ENCODE data around the gene DNHD1.

- TF ChIP-seq CTCF (IDR thresholded peaks at IDR 0.05): no peak
- TF ChIP-seq POLR2AphosphoS5 (IDR thresholded peaks at IDR 0.05; ENCODE audit: low read depth, low read length): no peak
- TF ChIP-seq REST (IDR thresholded peaks at IDR 0.05; ENCODE audit: insufficient read depth in 1 of 2, low read depth in 2 of 2, low read length in 1 of 2): no peak
- no peak for TF ChIP-seq TCF7L2 (IDR thresholded peaks at IDR 0.05; ENCODE audit: low read depth, low read length)
Observed at GRCh38 chr11:6489306-6489705, 7.8 kb upstream of the DNHD1 start.

Data from Panc1 (cell line).